H9 (cell line): ENCODE data around the gene HAGHL. TPM values are rescaled to one million over a fixed set of nuclear protein-coding genes. Genes with fewer than 3 reads are reported as not detected.

Source experiments
- DNase-seq: peaks from one replicate; pipeline ENCODE4 v3.0.0-alpha.2; 2017
- H2AFZ ChIP-seq: one replicate; pipeline ENCODE4 v1.6.1; 2013; ENCODE audit warnings: mild to moderate bottlenecking, low read length, control low read depth, moderate library complexity
- H2AK5ac ChIP-seq: 2 replicates; pipeline ENCODE4 v1.6.1; 2013; ENCODE audit warnings: low read length, control low read depth, mixed read lengths; ENCODE audit not compliant: insufficient read length
- H2BK120ac ChIP-seq: one replicate; pipeline ENCODE4 v1.6.1; 2013; ENCODE audit warnings: low read depth, mild to moderate bottlenecking, low read length, control low read depth, inconsistent platforms; ENCODE audit not compliant: poor library complexity, severe bottlenecking
- H2BK12ac ChIP-seq: 2 replicates; pipeline ENCODE4 v1.6.1; 2013; ENCODE audit warnings: low read length, control low read depth, mixed read lengths, low read depth; ENCODE audit not compliant: insufficient read length
- H2BK15ac ChIP-seq: 2 replicates; pipeline ENCODE4 v1.6.1; 2013; ENCODE audit warnings: low read depth, low read length, control low read depth
- H2BK20ac ChIP-seq: one replicate; pipeline ENCODE4 v1.6.1; 2013; ENCODE audit warnings: low read depth, mild to moderate bottlenecking, low read length, control low read depth, inconsistent platforms; ENCODE audit not compliant: poor library complexity, severe bottlenecking
- H2BK5ac ChIP-seq: 2 replicates; pipeline ENCODE4 v1.6.1; 2013; ENCODE audit warnings: low read length, control low read depth, mixed read lengths; ENCODE audit not compliant: insufficient read length
- H3K14ac ChIP-seq: 2 replicates; pipeline ENCODE4 v1.6.1; 2013; ENCODE audit warnings: low read length, control low read depth; ENCODE audit not compliant: insufficient read depth
- H3K18ac ChIP-seq: 2 replicates; pipeline ENCODE4 v1.6.1; 2013; ENCODE audit warnings: low read depth, mild to moderate bottlenecking, mixed read lengths, low read length, control low read depth; ENCODE audit not compliant: insufficient read length
- H3K23ac ChIP-seq: 2 replicates; pipeline ENCODE4 v1.6.1; 2013; ENCODE audit warnings: low read length, control low read depth, mixed read lengths, low read depth; ENCODE audit not compliant: insufficient read length
- H3K23me2 ChIP-seq: 2 replicates; pipeline ENCODE4 v1.6.1; 2013; ENCODE audit warnings: low read depth, mild to moderate bottlenecking, mixed read lengths, low read length, control low read depth; ENCODE audit not compliant: insufficient read length, poor library complexity, severe bottlenecking
- H3K27ac ChIP-seq: 2 replicates; pipeline ENCODE4 v1.5.1; 2013; ENCODE audit warnings: low read length, control low read depth, mixed read lengths, low read depth; ENCODE audit not compliant: insufficient read length
- H3K27me3 ChIP-seq: 2 replicates; pipeline ENCODE4 v1.6.1; 2013; ENCODE audit warnings: low read length, control low read depth, inconsistent platforms; ENCODE audit not compliant: insufficient read depth
- H3K4ac ChIP-seq: 2 replicates; pipeline ENCODE4 v1.6.1; 2013; ENCODE audit warnings: low read depth, mild to moderate bottlenecking, control low read depth, inconsistent platforms, low read length, moderate library complexity
- H3K4me1 ChIP-seq: 2 replicates; pipeline ENCODE4 v1.6.1; 2013; ENCODE audit warnings: low read length, control low read depth, inconsistent platforms; ENCODE audit not compliant: insufficient read depth
- H3K4me2 ChIP-seq: 2 replicates; pipeline ENCODE4 v1.6.1; 2013; ENCODE audit warnings: low read length, control low read depth, mixed read lengths; ENCODE audit not compliant: insufficient read length, insufficient read depth
- H3K56ac ChIP-seq: 2 replicates; pipeline ENCODE4 v1.6.1; 2013; ENCODE audit warnings: low read depth, mild to moderate bottlenecking, mixed read lengths, low read length, control low read depth; ENCODE audit not compliant: insufficient read length
- H3K79me1 ChIP-seq: 2 replicates; pipeline ENCODE4 v1.6.1; 2013; ENCODE audit warnings: low read depth, mild to moderate bottlenecking, moderate library complexity, low read length, control low read depth, inconsistent platforms; ENCODE audit not compliant: insufficient read depth, poor library complexity, severe bottlenecking
- H3K79me2 ChIP-seq: 2 replicates; pipeline ENCODE4 v1.6.1; 2013; ENCODE audit warnings: low read length, control low read depth, inconsistent platforms; ENCODE audit not compliant: insufficient read depth
- H3K9ac ChIP-seq: 2 replicates; pipeline ENCODE4 v1.6.1; 2013; ENCODE audit warnings: low read length, control low read depth, mixed read lengths; ENCODE audit not compliant: insufficient read length; ENCODE audit errors: extremely low read depth
- H3K9me3 ChIP-seq: one replicate; pipeline ENCODE4 v1.6.1; 2013; ENCODE audit warnings: low read depth, low read length, inconsistent platforms; ENCODE audit not compliant: control insufficient read depth
- H3T11ph ChIP-seq: one replicate; pipeline ENCODE4 v1.6.1; 2013; ENCODE audit warnings: mild to moderate bottlenecking, low read length, control low read depth, inconsistent platforms
- H4K20me1 ChIP-seq: one replicate; pipeline ENCODE4 v1.6.1; 2013; ENCODE audit not compliant: control insufficient read depth, insufficient read length, insufficient read depth
- H4K5ac ChIP-seq: 2 replicates; pipeline ENCODE4 v1.6.1; 2013; ENCODE audit warnings: low read depth, mild to moderate bottlenecking, mixed read lengths, low read length, control low read depth; ENCODE audit not compliant: insufficient read length
- H4K8ac ChIP-seq: replicated peaks from 2 replicates; pipeline ENCODE4 v1.6.1; 2013; ENCODE audit warnings: low read length, control low read depth, mixed read lengths, low read depth; ENCODE audit not compliant: insufficient read length
- H4K91ac ChIP-seq: 2 replicates; pipeline ENCODE4 v1.6.1; 2013; ENCODE audit warnings: low read depth, mild to moderate bottlenecking, moderate library complexity, mixed read lengths, low read length, control low read depth; ENCODE audit not compliant: insufficient read length
- H3K27ac Mint-ChIP-seq, 3 experiments: 2 replicates in 2 of 3; 3 replicates in 1 of 3; pipeline ENCODE4 v1.8.0; 2020 to 2021; ENCODE audit warnings: mixed read lengths in 3 of 3, mild to moderate bottlenecking in 1 of 3, moderate library complexity in 1 of 3
- H3K27me3 Mint-ChIP-seq: 2 replicates; pipeline ENCODE4 v1.8.0; 2021; ENCODE audit warnings: low read depth, mild to moderate bottlenecking, moderate library complexity, mixed read lengths
- H3K36me3 Mint-ChIP-seq, 3 experiments: 2 replicates in 2 of 3; 3 replicates in 1 of 3; pipeline ENCODE4 v1.8.0; 2020 to 2021; ENCODE audit warnings: low read depth in 3 of 3, mixed read lengths in 3 of 3; ENCODE audit not compliant: insufficient read depth in 1 of 3
- H3K4me1 Mint-ChIP-seq, 2 experiments: 2 replicates each; pipeline ENCODE4 v1.8.0; 2020; ENCODE audit warnings: mixed read lengths in 2 of 2
- H3K4me3 Mint-ChIP-seq, 2 experiments: 2 replicates in 1 of 2; 3 replicates in 1 of 2; pipeline ENCODE4 v1.8.0; 2020 to 2021; ENCODE audit warnings: mild to moderate bottlenecking in 2 of 2, mixed read lengths in 2 of 2, moderate library complexity in 1 of 2
- H3K9me3 Mint-ChIP-seq, 2 experiments: 2 replicates in 1 of 2; 3 replicates in 1 of 2; pipeline ENCODE4 v1.8.0; 2020; ENCODE audit warnings: mild to moderate bottlenecking in 2 of 2, mixed read lengths in 2 of 2, moderate library complexity in 1 of 2
- WGBS: extraction: QIAGEN DNeasy Blood & Tissue Kit; methylation state at CpG from one replicate; pipeline ENCODE4 v1.1.7; 2013; ENCODE audit warnings: missing lambda C conversion rate, low lambda C conversion rate, mixed read lengths; ENCODE audit not compliant: insufficient read length; ENCODE audit errors: extremely low coverage; 5-methylcytosine and 5-hydroxymethylcytosine counted together
- total RNA-seq: library from RNA; stranded (reverse); gene quantifications from 2 replicates; pipeline ENCODE4 v1.2.1, GENCODE V29; 2021
- TF ChIP-seq, protein P1 (sequence below): fragments of 200-600 bp; sonication (generic); conservative IDR thresholded peaks from 3 replicates; pipeline ENCODE4 v1.8.0; 2021; ENCODE audit warnings: antibody characterized with exemption, mild to moderate bottlenecking

HAGHL gene
- total RNA-seq, 1 experiment from 2014 or later: 25.2 TPM

DNA sequence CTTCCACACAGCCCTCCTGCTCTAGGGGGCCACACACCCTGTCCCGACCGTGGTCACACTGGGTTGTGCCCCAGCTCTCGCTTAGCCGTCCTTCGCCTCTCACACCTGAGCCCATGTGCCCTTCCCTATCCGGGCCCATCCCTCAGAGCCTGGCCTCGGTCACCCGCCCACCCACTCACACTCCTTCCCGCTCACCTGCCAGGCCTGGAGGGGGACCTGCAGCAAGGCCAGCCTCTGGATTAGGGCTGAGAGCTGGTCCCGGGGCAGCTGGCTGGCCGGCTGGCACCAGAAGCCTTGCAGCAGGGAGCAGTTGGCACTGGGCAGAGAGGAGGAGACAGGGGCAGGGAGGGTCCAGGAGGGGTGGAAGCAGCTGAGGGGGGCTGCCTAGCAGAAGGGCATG lies 51.5 kb downstream of the HAGHL start:
- Histone ChIP-seq H3K4ac (no peak overlapping the region), H3K18ac (no peak overlapping the region), H2BK12ac (no peak overlapping the region), H4K5ac (no peak overlapping the region), H2BK15ac (no peak overlapping the region), H2AK5ac (no peak overlapping the region), H3K4me1 (no peaks in the 10 kb centered on the region), H3K23me2 (no peaks in the 10 kb centered on the region), H2BK20ac (no peak overlapping the region), H2BK120ac (no peak overlapping the region), H3K27me3 (no peaks in the 10 kb centered on the region; the same call in 1 of the 2 replicates), H4K91ac (no peak overlapping the region), H3K79me2 (no peaks in the 10 kb centered on the region), H3K14ac (no peak overlapping the region; the same call in 1 of the 2 replicates), H3K27ac (no peak overlapping the region), H3K23ac (no peak overlapping the region), H3K9ac (no peak overlapping the region), H3K79me1 (no peaks in the 10 kb centered on the region), H3K9me3 (no peaks in the 10 kb centered on the region), H4K8ac (no peak overlapping the region), H3K4me2 (no peak overlapping the region), H4K20me1 (peaks cover 3% of the 10 kb centered on the region), H2BK5ac (no peak overlapping the region), H3K56ac (no peak overlapping the region), H2AFZ (no peak overlapping the region), H3T11ph (no peak overlapping the region)
- DNase-seq: no peak
- Mint-ChIP-seq H3K4me3 (no peak overlapping the region), H3K27me3 (peaks cover 31% of the 10 kb centered on the region), H3K4me1 (no peaks in the 10 kb centered on the region), H3K36me3 (no peaks in the 10 kb centered on the region), H3K27ac (no peak overlapping the region), H3K9me3 (no peaks in the 10 kb centered on the region)
- TF ChIP-seq, protein P1, sequence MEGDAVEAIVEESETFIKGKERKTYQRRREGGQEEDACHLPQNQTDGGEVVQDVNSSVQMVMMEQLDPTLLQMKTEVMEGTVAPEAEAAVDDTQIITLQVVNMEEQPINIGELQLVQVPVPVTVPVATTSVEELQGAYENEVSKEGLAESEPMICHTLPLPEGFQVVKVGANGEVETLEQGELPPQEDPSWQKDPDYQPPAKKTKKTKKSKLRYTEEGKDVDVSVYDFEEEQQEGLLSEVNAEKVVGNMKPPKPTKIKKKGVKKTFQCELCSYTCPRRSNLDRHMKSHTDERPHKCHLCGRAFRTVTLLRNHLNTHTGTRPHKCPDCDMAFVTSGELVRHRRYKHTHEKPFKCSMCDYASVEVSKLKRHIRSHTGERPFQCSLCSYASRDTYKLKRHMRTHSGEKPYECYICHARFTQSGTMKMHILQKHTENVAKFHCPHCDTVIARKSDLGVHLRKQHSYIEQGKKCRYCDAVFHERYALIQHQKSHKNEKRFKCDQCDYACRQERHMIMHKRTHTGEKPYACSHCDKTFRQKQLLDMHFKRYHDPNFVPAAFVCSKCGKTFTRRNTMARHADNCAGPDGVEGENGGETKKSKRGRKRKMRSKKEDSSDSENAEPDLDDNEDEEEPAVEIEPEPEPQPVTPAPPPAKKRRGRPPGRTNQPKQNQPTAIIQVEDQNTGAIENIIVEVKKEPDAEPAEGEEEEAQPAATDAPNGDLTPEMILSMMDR: no peak
- no CpG with 5 or more reads among the region's 11 CpGs for WGBS
